ENCODE measurements around the gene DENND1A.

The DENND1A gene

DNA sequence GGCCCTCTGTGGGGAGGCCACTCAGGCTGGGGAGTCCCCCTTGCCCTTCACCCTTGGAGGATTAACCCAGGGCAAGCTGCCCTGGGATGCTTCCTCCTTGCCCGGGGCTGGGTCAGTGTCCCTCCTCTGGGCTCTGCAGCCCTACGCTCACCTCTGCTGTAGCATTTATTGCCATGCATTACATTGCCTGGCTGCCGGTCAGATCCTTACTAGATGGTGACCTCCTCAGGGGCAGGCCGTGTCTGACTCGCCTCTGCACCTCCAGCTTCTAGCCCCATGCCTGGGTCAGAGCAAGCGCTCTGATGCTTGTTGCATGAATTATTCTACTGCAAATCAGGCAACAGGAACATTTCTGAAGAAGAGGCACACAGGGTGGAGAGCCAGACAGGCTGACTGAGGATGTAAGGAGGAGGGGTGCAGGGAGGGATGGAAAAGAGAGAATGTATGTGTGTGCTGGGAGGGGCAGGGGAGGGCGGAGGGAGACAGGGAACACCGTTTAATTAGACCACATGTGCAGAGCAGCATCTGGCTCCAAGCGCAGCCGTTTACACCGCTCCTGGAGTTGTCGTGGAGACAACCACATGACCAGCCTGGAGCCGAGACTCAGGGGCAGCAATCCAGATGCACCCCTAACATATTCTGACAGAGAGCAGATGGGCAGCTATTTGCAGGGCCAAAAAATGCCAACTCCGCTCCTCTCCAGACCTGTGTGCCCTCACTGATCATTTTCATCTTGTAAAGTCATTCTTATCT lies 456.9 kb downstream of the DENND1A start:
- DNase-seq, result peak in 36 of 56 donors; percentile 11 to 67 (median 37)

DNA sequence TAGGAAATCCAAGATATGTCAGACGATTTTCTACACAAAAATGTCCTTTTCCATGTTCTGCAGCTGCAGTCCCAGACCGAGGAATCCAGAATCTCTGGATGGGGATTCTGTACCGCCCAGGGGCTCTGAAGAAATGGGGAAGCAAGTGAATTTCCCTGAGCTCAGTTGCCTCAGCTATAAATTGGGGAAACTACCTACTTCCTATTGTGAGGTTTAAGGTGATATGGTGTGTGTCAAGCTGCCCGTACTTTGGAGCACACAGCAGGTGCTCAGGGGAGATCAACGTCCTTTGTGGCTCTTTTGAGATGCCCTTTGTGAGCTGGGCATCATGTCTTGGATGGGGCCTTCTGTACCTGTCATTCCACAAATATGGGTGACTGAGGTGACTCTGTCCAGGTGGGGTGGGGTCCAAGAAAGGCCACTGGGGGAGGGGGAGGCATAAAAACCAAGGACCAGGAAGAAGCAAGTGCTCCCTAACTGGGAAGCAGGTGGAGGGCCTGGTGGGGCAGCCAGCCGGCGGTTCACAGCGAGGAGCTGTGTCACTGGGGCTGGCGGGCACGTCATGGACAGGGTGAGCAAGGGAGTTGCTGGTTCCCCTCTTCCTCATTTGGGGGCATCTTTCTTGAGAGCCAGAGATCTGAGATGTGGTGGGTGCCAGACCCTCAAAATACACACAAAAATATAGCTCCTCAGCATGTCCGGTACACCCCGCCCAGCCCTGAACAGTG lies 457.9 kb downstream of the DENND1A start:
- no peak for DNase-seq

DNA sequence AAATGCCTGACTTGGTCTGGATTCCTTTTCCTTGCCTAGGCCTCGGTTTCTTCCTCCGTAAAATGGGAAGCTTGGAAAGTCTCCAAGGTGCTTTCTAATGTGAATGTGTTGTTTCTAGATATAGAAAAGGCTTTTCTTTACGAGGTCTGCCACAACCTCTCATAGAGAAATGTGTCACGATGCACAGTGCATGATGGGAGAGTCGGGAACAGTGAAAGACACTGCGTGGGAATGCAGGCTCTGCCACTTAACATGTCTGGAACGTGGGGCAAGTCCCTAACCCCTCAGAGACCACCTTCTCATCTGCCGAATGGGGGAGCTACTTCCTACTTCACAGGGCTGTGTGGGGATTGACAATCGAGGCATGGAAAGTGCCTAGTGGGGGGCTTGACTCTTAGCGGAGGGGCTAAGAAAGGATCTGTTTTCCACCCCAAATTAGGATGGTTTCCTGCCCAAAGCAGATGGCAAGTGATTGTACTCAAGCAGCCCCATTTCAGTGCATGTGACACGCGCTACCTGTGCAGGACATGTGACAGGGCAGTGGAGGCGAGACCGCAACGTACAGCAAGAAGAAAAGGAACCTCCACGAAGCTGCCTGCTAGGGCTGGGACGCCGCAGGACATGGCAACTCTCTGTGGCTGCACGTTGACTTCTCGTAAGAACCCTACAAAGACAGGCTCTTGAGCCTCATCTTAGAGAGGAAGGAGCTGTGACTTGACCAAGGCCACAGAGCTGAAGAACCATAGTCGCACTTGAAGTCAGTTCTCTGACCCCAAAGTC lies 458.7 kb downstream of the DENND1A start:
- no peak for DNase-seq

GRCh38 chr9:123470121-123470782 lies 459.7 kb downstream of the DENND1A start:
- no peak for DNase-seq

DNA sequence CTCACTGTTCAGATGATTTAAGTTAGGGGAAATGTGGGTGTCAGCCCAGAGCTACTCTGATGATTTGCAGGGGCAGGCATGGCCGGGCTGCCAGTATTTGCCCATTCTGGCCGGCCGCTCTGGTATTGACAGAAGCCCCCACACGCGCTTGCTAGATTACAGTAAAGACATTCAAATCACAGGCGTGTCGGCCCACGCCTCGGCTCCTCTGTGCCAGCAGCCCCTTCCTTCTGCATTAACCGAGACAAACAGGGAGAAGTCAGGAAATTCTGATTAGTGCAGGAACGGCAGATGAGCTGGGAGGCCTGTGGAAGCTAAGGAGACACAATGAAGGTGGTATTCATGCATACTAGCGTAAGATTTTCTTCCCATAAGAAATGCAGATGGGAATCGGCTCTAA lies 460.6 kb downstream of the DENND1A start:
- peak in 15 of 56 donors; percentile 13 to 54 (median 30) for DNase-seq

- no peak for DNase-seq
Measured at GRCh38 chr9:123468541-123468940, 461.4 kb downstream of the DENND1A start.

GRCh38 chr9:123465304-123465703 lies 464.6 kb downstream of the DENND1A start:
- no peak for DNase-seq

GRCh38 chr9:123460091-123460490 lies 469.8 kb downstream of the DENND1A start:
- DNase-seq, result no peak

DNA sequence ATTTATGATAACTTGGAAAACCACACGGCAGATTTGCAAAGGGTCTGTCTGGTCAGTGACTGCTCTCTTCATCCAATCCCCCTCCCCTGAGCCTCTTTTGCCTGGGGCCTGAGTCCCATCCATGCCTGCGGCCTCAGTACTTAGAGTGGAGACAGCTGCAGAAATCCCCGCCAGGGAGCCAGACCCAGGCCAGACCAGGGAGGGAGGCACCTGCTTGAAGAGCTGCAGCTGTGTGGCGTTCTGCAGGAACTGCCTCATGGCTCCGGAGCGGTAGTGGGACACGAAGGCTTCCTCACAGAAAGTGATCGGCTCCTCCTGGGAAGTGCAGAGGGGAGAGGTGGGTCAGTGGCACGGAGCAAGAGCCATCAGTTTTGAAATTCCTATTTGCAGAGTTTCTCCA lies 472.3 kb downstream of the DENND1A start:
- peak in 1 of 56 donors; percentile 10 for DNase-seq

DNA sequence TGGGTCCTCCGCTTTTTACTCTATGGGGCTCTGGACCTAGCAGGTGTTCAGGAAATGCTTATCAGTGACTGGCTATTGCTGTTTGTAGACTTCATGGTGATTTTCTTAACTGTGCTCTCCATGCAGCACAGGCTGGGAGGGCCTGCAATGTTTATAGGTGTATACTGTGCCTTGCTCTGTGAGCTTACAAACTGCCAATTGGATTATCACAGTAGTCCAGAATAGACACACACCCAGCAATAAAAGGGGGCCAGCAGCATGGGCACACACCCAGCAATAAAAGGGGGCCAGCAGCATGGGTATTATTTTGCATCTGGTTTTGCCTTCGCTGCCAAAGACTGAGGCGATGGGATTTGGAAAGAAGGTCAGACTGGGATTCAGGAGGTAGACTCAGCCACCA lies 473.9 kb downstream of the DENND1A start:
- DNase-seq, result no peak

DNA sequence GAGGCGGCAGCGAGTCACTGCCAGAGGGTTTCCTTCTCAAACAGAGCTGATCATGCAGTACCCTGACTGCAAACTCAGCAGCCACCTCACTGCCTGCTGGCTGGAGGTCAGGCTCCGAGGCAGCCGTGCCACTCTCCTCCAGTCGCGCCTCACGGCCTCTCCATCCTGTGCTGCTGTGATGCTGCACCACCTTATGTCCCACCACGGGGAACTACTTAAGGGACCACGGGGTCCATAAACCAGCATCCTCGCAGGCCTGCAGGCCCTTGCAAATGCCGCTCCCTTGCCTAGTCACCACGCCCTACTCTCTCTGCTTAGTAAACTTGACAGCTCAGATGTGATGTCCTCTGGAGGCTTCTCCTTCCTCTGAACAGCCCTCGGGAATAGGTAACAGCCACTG lies 474.7 kb downstream of the DENND1A start:
- no peak for DNase-seq

DNA sequence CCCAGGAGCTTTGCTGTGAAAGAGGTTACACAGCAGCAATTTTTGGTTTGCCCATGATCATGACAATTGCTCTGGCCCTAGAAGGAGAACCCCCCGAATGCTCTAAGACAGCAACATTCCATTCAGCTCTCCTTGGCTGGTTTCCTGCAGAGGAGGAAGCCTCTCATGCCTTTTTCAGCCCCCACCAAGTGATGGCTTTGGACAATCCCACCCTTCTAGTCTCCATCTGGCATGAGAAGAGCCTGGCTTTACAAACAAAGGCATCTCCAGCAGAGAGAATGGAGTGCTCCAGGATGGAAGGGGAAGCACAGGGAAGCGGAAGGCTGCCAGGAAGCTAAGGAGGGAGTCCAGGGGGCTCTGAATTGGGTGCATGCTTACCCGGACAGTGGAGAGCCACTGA lies 475.6 kb downstream of the DENND1A start:
- DNase-seq, result no peak

DNA sequence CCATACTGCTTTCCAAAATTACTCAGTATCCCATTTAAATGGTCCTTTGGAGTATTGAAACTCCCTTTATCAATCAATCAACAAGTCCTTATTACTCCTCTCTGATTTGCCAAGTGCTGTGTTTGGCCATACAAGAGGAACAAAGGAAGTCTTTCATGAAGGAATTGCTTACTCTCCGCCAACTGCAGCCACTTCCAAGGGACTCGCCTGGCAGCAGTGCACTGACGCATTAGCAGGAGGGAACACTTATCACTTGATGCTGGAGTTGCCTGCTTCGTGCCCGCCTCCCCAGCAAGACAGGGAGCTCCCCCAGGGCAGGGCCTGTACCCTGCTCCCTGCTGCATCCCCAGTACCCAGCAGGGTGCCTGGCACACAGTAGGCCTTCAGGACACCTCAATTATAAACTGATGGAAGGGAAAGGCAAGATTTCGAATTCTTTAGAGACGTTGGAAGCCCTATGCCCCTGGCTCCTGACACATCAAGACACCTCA lies 476.1 kb downstream of the DENND1A start:
- peak in 51 of 56 donors; percentile 17 to 94 (median 74) for DNase-seq

- no peak for DNase-seq
Measured at GRCh38 chr9:123453076-123453667, 476.8 kb downstream of the DENND1A start.

- peak in 5 of 56 donors; percentile 10 to 33 (median 18) for DNase-seq
Measured at GRCh38 chr9:123450996-123451395, 478.9 kb downstream of the DENND1A start.

DNA sequence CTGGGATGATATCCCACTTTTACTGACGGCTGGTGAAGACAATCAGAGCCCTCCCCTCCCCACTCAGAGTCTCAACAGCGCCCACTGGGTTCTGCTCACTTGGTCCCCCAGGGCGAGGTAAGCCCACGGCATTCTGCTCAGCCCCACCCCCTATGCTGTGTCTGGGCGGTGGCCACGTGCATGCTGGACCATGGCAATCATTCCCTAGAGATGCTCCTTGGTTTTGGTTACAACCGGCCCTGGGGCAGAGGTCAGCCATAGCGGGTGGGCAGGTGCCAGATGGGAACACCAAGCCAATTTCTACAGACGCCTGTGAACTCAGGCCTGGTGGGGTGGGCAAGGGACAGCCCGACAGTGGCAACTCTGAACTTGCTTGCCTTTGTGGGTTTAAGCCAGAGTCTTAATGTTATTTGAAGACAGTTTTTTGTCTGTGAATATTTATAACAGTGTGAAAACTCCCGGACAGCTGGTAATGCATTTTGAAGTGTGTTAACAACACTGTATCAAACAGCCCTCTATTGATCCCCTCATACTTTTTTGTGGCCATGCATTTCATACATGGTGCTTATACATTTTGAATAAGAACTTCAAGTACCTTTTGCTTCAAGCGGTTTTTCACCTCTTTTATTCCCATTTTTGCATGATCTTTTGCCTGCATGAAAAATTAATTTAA lies 479.7 kb downstream of the DENND1A start:
- peak in 1 of 56 donors; percentile 29 for DNase-seq

- DNase-seq, result no peak
Measured at GRCh38 chr9:123447934-123448646, 481.8 kb downstream of the DENND1A start.

DNA sequence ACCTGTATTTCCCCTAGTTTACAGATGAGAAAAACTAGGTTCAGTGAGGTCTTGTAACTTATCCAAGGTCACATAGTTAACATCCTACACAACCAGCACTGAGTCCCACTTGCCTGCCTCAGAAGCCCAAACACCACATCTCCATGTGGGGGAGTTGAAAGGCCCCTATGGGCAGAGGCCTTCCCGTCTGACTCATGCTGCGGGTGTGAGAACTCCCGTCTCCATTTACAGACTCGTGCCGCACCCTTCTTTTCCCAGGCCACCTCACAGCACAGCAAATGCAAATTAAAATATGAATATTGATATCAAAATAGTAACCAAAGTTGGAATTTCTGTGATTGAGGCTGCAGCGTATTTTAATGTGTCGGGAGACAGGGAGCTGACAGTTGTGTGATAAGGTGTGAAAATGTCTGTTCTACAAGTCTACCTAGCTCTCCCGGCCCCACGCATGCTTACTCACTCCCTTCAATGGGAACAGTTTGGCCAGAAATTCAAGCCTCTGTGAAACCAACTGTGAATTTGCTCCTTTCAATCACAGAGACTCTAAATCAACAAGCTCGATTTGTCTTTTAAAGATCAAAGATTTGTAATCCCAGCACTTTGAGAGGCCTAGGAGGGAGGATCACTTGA lies 483.8 kb downstream of the DENND1A start:
- peak in 7 of 56 donors; percentile 16 to 63 (median 32) for DNase-seq

- no peak for DNase-seq
Measured at GRCh38 chr9:123445116-123445515, 484.8 kb downstream of the DENND1A start.

Data from amygdala (tissue), 56 donors.